Activated effector memory CD4-positive, alpha-beta T cell treated with Interleukin-2 at 50 U/mL for 16 hours (primary cell): Measurements from ENCODE around the gene LENG8.
A peak's percentile ranks its signal among the peaks of the same experiment; 100 is the strongest.

Experiments
- DNase-seq: peaks from one replicate; pipeline ENCODE4 v3.0.0-alpha.2; 2020

Gene LENG8

GRCh38 chr19:54448040-54448773 lies 792 bp upstream of the LENG8 start:
- DNase-seq, result peak; percentile 35

DNA sequence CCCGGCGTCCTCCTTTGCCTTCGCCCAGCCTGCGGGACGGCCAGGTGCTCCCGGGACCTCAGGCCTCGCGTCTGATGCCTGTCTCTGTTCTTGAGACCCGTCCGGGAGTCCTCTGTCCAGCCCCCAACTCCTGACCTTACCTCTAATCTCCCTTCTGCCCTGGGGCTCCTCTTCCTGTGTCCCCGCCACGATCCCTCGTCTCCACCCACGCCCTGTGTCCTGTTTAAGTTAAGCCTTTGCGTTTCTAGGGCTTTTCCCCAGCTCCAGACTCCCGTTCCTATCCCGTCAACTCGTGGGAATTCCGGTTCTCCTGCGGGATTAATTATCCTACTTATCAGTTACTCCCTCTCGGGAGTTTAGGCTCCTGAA lies 686 bp downstream of the LENG8 start:
- no peak for DNase-seq

- DNase-seq, result no peak
Measured at GRCh38 chr19:54451331-54451871, 2.4 kb downstream of the LENG8 start.

DNA sequence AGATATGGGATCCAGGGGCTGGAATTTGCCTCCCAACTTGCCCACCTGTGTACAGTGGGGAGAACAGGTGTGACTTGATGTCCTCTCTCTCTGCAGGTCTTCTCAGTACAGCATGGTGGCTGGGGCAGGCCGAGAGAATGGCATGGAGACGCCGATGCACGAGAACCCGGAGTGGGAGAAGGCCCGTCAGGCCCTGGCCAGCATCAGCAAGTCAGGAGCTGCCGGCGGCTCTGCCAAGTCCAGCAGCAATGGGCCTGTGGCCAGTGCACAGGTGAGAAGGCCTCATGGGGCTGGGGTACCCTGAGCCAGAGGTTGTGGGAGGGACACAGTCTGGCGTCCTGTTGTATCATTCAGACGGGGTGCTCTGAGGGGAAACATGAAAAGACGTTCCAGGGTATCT lies 3.0 kb downstream of the LENG8 start:
- DNase-seq, result no peak

- no peak for DNase-seq
Measured at GRCh38 chr19:54452626-54453025, 3.6 kb downstream of the LENG8 start.

DNA sequence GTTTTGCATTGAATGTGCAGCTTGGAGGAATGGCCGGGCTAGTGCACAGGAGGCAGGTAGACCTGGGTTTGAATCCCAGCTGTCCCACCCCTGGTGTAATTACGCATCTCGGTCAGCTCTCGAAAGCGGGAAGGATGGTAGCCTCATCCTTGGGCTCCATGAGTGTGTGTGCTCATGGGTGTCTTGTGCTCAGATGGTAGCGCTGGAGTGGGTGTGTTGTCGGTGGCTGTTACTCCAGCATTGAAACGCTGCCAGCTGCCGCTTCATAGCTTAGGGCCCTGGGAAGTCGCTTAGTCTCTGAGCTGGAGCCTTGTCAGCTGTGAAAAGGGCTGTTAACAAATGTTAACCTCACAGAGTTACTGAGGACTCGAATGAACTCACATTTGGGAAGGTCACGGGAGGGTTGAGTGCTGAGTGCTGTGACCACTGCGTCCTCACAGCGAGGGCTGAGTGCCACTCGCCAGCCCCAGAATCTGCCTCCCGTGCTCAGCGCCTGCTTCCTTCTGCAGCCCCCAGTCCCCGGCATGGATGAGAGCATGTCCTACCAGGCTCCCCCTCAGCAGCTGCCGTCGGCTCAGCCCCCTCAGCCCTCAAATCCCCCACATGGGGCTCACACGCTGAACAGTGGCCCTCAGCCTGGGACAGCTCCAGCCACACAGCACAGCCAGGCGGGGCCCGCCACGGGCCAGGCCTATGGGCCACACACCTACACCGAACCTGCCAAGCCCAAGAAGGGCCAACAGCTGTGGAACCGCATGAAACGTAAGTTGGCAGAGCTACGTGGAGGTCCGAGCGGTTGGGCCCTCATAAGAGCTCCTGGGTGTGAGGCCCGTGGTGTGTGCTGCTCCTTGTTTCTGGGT lies 5.2 kb downstream of the LENG8 start:
- DNase-seq, result no peak

DNA sequence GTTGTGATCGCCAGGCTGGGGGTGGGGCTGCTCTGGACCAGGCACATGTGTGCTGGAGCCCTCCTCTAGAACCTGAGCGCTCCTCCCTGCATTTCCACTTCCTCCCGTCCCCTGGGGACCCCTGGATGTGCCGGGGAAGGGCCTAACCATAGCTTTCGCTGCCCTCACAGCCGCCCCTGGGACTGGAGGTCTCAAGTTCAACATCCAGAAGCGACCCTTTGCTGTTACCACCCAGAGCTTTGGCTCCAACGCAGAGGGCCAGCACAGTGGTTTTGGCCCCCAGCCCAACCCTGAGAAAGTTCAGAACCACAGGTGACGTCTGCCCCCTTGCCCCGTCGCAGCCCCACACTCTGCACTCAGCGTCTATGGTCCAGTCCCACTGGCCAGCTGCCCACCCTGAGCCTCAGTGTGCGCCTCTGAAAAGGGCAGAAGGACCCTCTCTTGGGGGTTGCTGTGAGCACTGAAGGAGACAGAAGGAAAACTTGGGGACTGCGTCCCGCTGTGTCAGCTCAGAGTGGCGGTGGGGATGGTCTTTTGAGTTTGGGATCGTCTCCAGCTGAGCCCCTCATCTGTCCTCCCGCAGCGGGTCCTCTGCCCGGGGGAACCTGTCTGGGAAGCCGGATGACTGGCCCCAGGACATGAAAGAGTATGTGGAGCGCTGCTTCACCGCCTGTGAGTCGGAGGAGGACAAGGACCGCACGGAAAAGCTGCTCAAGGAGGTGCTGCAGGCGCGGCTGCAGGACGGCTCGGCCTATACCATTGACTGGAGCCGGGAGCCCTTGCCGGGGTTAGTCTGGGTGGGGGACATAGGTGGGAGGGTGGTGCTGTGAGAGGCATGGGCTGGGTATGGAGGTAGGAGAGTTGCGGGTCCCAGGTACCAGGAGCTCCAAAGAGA lies 6.0 kb downstream of the LENG8 start:
- no peak for DNase-seq

DNA sequence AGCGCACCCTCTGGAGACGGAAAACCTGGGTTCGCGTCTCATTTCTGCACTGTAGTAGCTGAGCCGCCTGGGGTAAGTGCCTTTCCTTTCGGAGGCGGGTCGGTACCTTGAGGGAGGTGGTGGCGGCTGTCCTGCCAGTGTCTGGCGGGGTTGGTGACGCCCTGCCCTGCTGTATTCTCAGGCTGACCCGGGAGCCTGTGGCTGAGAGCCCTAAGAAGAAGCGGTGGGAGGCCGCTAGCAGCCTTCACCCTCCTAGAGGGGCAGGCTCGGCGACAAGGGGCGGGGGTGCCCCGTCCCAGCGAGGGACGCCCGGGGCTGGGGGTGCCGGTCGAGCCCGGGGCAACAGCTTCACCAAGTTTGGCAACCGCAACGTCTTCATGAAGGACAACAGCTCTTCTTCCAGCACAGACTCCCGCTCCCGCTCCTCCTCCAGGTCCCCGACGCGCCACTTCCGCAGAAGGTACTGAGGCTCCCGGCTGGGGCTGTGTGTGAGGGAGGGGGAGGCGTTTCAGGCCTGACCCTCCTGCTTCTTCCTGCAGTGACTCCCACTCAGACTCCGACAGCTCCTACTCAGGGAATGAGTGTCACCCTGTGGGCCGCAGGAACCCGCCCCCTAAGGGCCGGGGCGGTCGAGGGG lies 6.9 kb downstream of the LENG8 start:
- no peak for DNase-seq

DNA sequence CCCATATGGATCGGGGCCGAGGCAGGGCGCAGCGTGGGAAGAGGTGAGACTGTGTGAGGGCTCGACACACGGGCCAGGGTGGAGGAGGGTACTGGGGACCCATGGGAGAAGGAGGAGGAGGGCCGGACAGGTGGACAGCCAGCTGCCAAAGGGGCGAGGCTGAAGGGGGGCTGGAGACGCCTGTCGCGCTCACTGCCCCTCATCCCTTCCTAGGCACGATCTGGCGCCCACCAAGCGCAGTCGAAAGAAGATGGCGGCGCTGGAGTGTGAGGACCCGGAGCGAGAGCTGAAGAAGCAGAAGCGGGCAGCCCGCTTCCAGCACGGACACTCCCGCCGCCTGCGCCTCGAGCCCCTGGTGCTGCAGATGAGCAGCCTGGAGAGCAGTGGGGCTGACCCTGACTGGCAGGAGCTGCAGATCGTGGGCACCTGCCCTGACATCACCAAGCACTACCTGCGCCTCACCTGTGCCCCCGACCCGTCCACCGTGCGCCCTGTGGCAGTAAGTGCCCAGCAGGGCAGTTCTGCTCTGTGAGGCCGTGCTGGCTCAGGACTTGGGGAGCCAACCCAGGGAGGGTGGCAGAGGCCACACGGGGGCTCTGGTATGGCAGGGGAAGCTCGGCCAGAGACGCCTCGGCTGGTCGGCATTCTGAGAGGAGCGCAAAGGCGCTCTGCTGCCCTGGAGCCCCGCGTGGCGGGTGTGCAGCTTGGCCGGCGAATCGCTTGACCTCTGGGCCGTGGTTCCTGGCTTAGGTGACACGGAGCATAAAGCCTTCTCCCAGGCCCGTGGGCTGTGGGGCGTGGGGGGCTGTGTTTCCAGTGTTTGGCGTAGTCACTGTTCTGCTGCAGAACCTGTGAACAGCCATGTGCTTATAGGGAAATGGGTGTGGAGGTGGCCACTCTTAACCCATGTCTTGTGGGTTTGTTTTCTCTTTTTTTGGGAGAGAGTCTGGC lies 7.7 kb downstream of the LENG8 start:
- DNase-seq, result no peak

- DNase-seq, result no peak
Measured at GRCh38 chr19:54457773-54458647, 9.0 kb downstream of the LENG8 start.

GRCh38 chr19:54458648-54459281 lies 9.8 kb downstream of the LENG8 start:
- no peak for DNase-seq

GRCh38 chr19:54459282-54460229 lies 10.6 kb downstream of the LENG8 start:
- no peak for DNase-seq

- DNase-seq, result no peak
Measured at GRCh38 chr19:54460230-54461005, 11.4 kb downstream of the LENG8 start.

DNA sequence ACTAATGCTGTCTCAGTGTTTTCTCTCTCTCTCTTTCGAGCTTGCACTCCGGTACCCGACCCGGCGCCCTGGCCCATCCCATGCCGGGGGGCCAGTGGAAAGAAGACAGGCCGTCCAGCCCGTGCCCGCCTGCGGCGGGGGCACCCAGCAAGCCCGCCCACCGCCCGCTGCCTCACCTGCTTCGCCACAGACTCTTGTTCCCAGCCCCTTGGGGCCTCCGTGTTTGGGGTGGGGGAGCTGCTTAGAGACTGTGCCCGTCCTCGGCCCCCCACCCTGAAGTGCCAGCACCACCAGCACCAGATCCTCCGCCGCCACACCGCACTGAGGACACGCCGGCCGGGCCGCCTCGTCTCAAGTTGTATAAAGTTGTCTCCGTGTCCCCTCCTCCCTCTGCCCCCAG lies 12.2 kb downstream of the LENG8 start:
- DNase-seq, result no peak

DNA sequence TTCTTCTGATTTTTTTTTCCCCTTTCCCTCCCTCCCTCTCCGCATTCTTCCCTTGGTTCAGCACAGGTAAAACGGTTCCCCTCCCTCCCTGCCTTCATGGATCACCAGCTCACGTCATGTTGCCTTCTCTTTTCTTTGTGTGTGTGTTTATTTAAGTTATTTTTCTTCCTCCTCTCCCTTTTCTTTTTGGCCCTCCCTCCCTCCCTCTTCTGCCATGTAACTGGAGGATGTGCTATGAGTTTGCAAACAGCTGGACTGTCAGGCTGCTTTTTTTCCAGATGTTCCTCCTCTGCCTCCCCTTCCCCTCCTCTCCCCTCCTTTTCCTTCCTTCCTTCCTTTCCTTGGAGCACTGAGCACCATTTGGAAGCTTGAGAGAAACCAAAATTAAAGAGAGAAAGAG lies 12.6 kb downstream of the LENG8 start:
- no peak for DNase-seq

- DNase-seq, result no peak
Measured at GRCh38 chr19:54462047-54462654, 13.2 kb downstream of the LENG8 start.
